ENCODE data around the gene TENM3.

TENM3 gene

GRCh38 chr4:182805750-182806149 is 562.5 kb downstream of the TENM3 start:
- peak overlapping the region; percentile 45 for H3K4me3 ChIP-seq (ENCODE audit: control insufficient read depth, low read depth, low read length)
- DNase-seq (ENCODE audit: low read depth), result no peak
- TF ChIP-seq, protein P1, sequence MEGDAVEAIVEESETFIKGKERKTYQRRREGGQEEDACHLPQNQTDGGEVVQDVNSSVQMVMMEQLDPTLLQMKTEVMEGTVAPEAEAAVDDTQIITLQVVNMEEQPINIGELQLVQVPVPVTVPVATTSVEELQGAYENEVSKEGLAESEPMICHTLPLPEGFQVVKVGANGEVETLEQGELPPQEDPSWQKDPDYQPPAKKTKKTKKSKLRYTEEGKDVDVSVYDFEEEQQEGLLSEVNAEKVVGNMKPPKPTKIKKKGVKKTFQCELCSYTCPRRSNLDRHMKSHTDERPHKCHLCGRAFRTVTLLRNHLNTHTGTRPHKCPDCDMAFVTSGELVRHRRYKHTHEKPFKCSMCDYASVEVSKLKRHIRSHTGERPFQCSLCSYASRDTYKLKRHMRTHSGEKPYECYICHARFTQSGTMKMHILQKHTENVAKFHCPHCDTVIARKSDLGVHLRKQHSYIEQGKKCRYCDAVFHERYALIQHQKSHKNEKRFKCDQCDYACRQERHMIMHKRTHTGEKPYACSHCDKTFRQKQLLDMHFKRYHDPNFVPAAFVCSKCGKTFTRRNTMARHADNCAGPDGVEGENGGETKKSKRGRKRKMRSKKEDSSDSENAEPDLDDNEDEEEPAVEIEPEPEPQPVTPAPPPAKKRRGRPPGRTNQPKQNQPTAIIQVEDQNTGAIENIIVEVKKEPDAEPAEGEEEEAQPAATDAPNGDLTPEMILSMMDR (conservative IDR thresholded peaks at IDR 0.05; ENCODE audit: control insufficient read depth, insufficient read depth, low read depth, low read length), result no peak

- TF ChIP-seq, protein P1 (conservative IDR thresholded peaks at IDR 0.05; ENCODE audit: control insufficient read depth, insufficient read depth, low read depth, low read length), result peak; percentile 60
- DNase-seq (ENCODE audit: low read depth), result peak; percentile 51
- peak overlapping the region; percentile 45 for H3K4me3 ChIP-seq (ENCODE audit: control insufficient read depth, low read depth, low read length)
Observed at GRCh38 chr4:182806259-182807252, 563.4 kb downstream of the TENM3 start.

DNA sequence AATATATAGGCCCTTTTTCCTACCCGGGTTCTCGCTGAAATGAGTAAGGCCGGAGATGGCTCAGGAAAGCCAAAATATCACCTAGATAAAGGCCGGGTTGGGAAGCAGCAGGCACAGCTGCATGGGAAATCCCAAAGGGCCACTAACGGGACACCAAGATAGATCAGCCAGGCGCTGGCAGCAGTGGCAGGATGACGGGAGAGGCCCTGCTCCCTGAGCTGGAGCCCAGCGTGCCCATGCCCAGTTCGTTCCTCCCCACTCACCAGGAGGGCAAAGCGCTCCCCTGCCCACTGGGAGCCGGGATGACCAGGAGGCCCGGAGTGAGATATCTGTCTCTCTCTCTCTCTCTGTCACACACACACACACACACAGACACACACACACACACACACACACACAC is 564.1 kb downstream of the TENM3 start:
- TF ChIP-seq, protein P1 (conservative IDR thresholded peaks at IDR 0.05; ENCODE audit: control insufficient read depth, insufficient read depth, low read depth, low read length), result no peak
- no peak for DNase-seq (ENCODE audit: low read depth)
- H3K4me3 ChIP-seq (ENCODE audit: control insufficient read depth, low read depth, low read length), result no peak overlapping the region

- H3K4me3 ChIP-seq (ENCODE audit: control insufficient read depth, low read depth, low read length), result no peak overlapping the region
- no peak for DNase-seq (ENCODE audit: low read depth)
- TF ChIP-seq, protein P1 (conservative IDR thresholded peaks at IDR 0.05; ENCODE audit: control insufficient read depth, insufficient read depth, low read depth, low read length), result no peak
Observed at GRCh38 chr4:182807767-182808548, 564.8 kb downstream of the TENM3 start.

DNA sequence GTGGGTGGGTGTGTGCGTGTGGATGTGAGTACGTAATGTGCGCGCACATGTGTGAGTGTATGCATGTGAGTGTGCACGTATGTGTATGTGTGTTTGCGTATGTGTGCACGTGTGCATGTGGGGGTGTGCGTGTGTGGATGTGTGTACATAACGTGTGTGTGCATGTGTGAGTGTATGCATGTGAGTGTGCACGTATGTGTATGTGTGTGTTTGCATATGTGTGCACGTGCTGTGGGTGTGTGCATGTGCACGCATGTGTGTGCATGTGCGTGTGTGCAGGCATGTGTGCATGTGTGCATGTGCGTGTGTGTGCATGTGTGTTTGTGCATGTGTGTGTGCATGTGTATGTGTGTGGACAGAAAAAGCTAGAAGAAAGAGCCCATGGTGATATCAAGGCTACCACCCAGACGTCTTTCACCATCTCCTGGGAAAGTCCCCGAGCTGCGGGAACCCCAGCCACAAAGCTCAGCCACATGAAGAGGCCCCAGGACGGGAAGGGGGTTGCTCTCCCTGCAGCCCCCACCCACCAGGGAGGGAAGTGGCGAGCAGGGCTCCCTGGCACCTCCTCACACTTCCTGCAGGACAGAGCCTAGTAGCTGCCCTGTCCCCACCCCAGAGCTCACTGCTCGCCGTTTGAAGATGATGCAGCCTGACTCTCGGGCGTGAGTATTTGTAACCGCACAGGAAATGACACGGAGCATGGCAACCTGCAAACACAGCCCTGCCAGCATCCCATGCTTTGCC is 565.6 kb downstream of the TENM3 start:
- no peak for DNase-seq (ENCODE audit: low read depth)
- TF ChIP-seq, protein P1 (conservative IDR thresholded peaks at IDR 0.05; ENCODE audit: control insufficient read depth, insufficient read depth, low read depth, low read length), result no peak
- no peak overlapping the region for H3K4me3 ChIP-seq (ENCODE audit: control insufficient read depth, low read depth, low read length)

GRCh38 chr4:182809417-182810102 is 566.4 kb downstream of the TENM3 start:
- TF ChIP-seq, protein P1 (conservative IDR thresholded peaks at IDR 0.05; ENCODE audit: control insufficient read depth, insufficient read depth, low read depth, low read length), result no peak
- DNase-seq (ENCODE audit: low read depth), result no peak

More at GRCh38 chr4:182809417-182810102, 566.4 kb downstream of the TENM3 start:
- no peak overlapping the region for H3K4me3 ChIP-seq (ENCODE audit: control insufficient read depth, low read depth, low read length)

All from fibroblast of mammary gland (primary cell).